Pulmonary artery endothelial cell (primary cell): ENCODE data around the gene METTL17. TPM values are rescaled to one million over a fixed set of nuclear protein-coding genes. Genes with fewer than 3 reads are reported as not detected.
A peak's percentile ranks its signal among the peaks of the same experiment; 100 is the strongest.
"Not testable (repeated sequence)": the region's sequence is repeated elsewhere in the genome, so short reads cannot be mapped to it uniquely, and the experiment has no call there.

Source experiments
- DNase-seq: peaks from one replicate; pipeline ENCODE4 v3.0.0-alpha.2; 2011; ENCODE audit warnings: low read depth, low spot score
- total RNA-seq: library from RNA; depleted of rRNA; stranded (reverse); fragments of >200 nt; gene quantifications from 2 replicates; pipeline ENCODE4 v1.2.3, GENCODE V29; 2014

METTL17 gene
- total RNA-seq, 1 donor from 2014 or later: 33.2 TPM

GRCh38 chr14:20996521-20996920, 6.7 kb downstream of the METTL17 start:
- DNase-seq: no peak

GRCh38 chr14:20997115-20997514, 7.3 kb downstream of the METTL17 start:
- DNase-seq: no peak

GRCh38 chr14:20997564-20997963, 7.8 kb downstream of the METTL17 start:
- DNase-seq: no peak

GRCh38 chr14:20998139-20998538, 8.4 kb downstream of the METTL17 start:
- no peak for DNase-seq

GRCh38 chr14:20998674-20999366, 9.0 kb downstream of the METTL17 start, which contains the start of gene SLC39A2:
SLC39A2 (plus strand) TSS chr14:20999293; CDS start chr14:20999447, 154 bp downstream.
- no peak for DNase-seq

GRCh38 chr14:20999591-20999990, 9.8 kb downstream of the METTL17 start:
- no peak for DNase-seq

- no peak for DNase-seq
These were observed 11.4 kb downstream of the METTL17 start for GRCh38 chr14:21001218-21001617.

GRCh38 chr14:21003788-21004346, 14.1 kb downstream of the METTL17 start:
- DNase-seq: no peak

- DNase-seq: not testable (repeated sequence)
These were observed 19.9 kb downstream of the METTL17 start for GRCh38 chr14:21009721-21010120.

GRCh38 chr14:21011136-21011535, 21.4 kb downstream of the METTL17 start:
- DNase-seq: no peak

GRCh38 chr14:21014761-21015190, 25.0 kb downstream of the METTL17 start:
- DNase-seq: peak; percentile 48

- DNase-seq: no peak
These were observed 25.5 kb downstream of the METTL17 start for GRCh38 chr14:21015312-21015711.

GRCh38 chr14:21016413-21017190, 26.8 kb downstream of the METTL17 start:
- no peak for DNase-seq

- DNase-seq: no peak
These were observed 27.9 kb downstream of the METTL17 start for GRCh38 chr14:21017528-21018245.

- no peak for DNase-seq
These were observed 28.5 kb downstream of the METTL17 start for GRCh38 chr14:21018286-21018685.

GRCh38 chr14:21018781-21019180, 29.0 kb downstream of the METTL17 start:
- DNase-seq: no peak

- DNase-seq: no peak
These were observed 29.6 kb downstream of the METTL17 start for GRCh38 chr14:21019366-21019765.

- no peak for DNase-seq
These were observed 31.3 kb downstream of the METTL17 start for GRCh38 chr14:21020977-21021545.

GRCh38 chr14:21022686-21023085, 32.9 kb downstream of the METTL17 start:
- DNase-seq: no peak

- no peak for DNase-seq
These were observed 33.4 kb downstream of the METTL17 start for GRCh38 chr14:21023174-21023573.

- DNase-seq: no peak
These were observed 34.2 kb downstream of the METTL17 start for GRCh38 chr14:21023817-21024584.
